T-helper 9 cell (primary cell): ENCODE results near the gene USPL1.
"Not testable (repeated sequence)": the region's sequence is repeated elsewhere in the genome, so short reads cannot be mapped to it uniquely, and the experiment has no call there.

ENCODE experiments used
- DNase-seq: peaks from one replicate; pipeline ENCODE4 v3.0.0-alpha.2; 2020
- total RNA-seq, 2 donors: gene quantifications; one replicate each; lab custom pipeline; 2026; lab: John Stamatoyannopoulos, UW

Gene USPL1
- 66.5 to 99.9 reads per million in 2 donors for total RNA-seq

DNA sequence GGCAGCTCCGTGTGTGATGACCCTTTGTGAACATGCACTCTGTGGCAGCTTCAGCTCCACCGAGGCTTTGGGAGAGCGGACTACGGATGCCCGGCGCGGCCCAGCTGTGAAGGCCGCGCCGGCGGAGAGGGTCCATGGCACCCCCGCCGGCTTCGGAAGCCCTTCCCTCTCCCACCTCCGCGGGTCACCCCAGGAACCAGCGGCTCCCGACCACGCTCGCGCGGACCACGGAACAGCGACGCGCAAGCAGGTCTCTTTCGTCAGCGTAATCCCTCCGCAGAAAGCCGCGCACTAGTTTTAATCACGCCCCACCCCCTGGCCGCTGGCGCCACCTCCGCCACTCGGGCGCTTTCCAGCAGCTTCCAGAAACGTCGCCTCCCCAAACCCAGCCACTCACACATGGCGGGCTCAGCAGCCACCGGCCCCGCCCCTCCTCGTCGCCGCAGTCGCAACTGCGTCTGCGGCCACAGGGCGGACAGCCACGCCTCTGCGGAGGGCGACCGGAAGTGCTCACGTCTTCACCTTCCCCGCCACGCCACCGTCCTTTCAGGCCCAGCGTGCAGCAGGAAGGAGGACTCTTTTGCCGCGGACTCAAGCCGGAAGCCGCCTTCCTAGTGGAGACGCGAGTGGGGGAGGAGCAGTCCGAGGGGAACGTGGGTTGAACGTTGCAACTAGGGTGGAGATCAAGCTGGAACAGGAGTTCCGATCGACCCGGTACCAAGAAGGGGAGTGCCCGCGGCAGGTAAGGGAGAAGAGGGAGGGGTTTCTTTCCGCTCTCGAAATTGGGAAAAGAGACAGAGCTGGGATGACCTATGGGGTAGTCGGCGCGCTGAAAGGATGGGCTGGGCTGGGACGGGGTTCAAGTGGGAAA is at the start of gene USPL1:
TSS of gene USPL1 (plus strand) at position 606 of the 871 bp plus-strand sequence. CDS start 3,221 bp downstream, outside the sequence.
- DNase-seq = peak; percentile 97

DNA sequence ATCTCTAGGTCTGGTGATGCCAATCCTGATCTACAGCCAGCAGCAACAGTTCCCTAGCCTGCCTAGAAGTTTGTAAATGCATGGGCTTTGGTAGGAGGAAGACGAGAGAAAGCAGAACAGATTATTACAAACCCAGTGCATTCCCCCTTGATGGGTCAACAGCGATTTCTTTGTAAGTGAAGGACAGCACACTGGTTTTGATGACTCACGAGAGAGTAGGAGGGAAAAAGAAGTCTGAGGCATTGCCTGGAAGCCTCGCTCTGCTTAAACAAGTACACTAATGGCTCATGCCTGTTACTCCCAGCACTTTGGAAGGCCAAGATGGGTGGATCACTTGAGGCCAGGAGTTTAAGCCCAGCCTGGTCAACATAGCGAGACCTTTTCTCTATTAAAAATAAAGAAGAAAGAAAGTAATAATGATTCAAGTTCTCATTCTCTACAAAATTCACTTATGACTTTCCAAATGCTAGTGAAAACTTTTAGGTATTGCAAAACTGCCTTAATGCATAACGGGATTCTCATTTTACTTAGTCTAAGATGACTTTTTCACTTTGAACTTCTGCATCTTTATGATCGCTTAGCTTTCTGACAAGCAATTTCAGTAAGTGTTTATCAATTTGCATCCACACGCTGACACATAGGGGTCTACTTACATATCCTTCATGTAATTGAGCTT is 47.7 kb upstream of the USPL1 start:
- DNase-seq = no peak

DNA sequence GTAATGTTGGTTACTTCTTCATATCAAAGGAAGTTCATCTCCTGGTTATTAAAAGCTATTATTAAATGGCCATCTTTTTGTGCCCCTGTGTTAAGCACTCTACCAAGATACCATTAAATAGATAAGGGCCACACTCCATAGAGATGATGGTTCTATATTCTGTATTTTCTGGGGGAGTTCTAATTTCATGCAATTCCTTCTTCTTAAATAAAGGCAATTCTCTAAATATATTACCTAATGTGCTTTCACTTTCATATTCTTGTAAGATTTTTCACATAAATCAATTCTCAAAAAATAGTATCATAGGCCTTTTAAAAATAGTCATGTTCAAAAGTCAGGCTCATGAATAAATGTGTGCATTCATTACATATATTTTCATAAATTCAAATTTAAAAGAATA is 47.0 kb upstream of the USPL1 start:
- DNase-seq = no peak

DNA sequence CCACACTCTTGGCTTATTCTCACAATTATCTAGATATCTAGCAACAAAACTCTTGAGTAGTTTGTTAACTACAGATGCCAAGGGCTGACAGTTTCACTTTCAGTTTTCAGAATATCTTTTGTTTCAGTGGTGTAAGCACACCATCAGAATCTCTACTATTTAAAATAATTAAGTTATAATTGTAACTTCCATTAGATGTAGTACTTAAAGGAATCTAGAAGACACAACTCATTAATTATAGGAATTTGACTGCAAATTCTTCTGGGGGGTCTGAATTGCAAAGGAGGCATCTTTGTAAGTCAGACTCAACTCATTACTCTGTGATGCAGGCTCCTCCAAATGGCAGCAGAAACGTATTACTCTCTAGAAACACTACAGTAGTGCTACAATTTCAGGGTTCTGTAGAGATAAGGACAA is 44.9 kb upstream of the USPL1 start:
- no peak for DNase-seq

- peak; percentile 44 for DNase-seq
These were observed 41.2 kb upstream of the USPL1 start for GRCh38 chr13:30576528-30576927.

DNA sequence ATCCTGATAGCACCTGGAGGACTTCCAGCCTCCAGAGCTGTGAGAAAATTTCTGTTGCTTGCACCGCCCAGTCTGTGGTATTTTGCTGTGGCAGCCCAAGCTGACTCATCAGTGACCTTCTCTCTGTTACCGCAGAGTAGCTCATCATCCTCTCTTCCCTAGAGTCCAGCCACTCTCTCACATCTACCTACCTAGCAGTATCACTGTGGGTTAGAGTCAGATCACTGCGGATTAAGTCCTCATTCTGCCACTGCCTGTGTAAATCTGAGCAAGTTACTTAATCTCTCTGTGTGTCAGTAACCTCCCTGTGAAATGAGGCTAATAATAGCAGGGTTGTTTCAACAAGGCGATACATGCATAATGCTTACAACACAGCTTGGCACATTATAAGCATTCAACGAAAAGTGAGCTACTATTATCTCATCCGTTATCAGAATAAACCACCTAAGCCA is 40.3 kb upstream of the USPL1 start:
- DNase-seq = peak; percentile 19

DNA sequence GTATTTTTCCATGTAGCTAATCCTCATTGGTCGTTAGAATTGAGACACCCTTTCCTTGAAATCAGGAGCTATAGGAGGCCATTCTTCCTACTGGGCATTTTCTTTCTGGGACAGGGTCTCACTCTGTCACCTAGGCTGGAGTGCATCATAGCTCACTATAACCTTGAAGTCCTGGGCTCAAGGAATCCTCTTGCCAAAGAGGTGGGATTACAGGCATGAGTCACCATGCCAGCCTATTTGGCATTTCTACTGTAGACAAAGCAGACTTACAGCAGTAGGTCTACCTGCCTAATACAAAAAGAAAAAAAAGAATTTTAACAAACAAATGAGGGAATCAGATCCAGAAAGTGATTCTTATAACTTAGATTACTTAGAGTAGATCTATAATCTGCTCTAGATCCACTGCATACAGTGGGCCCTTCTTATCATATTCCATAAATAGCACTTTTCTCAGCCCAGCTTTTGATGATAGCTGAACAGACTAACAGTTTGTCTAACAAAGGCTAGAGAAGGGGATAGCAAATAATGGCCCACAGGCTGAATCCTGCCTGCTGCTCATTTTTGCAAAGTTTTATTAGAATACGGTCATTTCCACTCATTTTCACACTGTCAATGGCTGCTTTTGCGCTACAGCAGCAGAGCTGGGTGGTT is 36.7 kb upstream of the USPL1 start:
- DNase-seq = no peak

GRCh38 chr13:30581582-30581981 is 36.1 kb upstream of the USPL1 start:
- no peak for DNase-seq

DNA sequence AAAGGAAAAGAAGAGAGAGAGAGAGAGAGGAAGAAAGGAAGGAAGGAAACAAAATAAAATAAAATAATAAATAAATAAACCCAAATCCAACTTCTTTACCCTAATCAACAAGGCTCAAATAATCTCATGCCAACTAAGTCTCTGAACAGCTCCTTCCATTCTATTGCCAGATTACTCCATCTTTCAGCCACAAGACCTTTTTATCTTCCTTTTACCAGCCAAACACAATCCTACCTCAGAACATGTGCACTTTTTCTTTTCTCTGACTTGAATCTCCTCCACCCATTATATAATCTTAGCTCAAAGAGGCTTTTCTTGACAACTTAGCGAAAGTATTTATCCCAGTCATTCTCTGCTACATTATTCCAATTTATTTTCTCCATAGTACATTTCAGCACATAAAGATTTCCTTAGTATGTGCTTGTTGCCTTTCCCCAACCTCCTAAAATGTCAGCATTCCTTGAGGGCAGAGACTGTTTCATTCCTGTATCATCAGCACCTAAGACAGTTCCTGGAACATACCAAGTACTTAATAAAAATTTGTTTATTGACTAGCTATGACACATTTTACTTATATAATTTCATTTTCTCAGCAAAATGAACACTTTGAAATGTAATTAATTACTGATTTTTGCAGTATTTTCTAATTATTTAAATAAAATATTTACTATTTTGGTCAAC is 33.5 kb upstream of the USPL1 start:
- DNase-seq = no peak

DNA sequence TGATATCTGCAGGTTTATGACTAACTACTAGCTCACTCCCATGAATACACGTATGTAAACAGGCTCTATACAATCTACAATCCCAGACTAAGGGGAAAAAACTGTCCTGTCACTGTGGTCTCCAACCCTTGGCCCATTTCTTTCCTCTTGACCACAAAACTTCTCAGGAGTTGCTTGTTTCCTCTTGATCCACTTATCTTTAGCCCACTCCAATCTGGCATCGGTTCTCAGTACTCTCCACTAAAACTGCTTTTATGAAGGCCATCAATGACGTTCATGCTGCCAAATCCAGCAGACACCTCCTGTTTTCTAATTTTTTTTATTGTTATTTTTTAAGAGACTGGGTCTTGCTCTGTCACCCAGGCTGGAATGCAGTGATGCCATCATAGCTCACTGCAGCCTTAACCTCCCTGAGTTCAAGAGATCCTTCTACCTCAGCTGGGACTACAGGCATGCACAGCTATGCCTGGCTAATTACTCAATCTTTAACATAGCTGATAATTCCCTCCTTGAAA is 31.9 kb upstream of the USPL1 start:
- DNase-seq = no peak

- DNase-seq = no peak
These were observed 30.5 kb upstream of the USPL1 start for GRCh38 chr13:30587231-30587630.

DNA sequence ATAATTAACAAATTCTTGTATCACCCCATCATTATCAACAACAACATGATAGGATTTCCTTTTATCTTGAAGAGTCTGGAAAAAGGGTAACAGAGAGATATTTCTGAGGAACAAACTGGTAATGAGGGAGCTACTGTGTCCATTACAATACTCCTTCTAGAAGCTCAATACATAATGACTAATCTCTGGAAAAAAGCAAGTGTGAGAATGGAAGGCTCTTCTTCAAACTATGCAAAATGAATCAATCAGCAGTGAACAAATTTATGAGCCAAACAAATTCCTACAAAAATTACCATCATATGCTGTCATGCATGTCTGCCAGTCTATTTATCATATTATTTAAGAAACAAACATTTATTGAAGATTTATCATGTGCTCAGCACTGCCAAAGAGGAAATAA is 30.0 kb upstream of the USPL1 start:
- DNase-seq = no peak

DNA sequence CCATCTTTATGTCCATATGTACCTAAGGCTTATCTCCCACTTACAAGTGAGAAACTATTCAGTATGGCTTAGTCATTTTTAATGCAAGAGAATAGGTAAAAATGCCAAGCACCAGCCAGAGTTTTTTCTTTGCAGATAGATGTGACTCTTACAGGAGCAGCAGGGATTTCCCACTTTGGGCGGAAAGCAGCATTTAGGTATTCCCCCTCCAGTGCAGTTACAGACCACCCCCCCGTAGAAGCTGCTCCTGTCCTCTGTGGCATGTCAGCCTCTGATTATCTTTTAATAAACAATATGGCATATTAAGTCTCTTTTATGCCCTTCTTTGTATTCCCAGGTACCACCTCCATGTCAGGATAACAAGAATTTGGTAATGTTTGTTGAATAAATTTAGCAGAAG is 24.7 kb upstream of the USPL1 start:
- no peak for DNase-seq

DNA sequence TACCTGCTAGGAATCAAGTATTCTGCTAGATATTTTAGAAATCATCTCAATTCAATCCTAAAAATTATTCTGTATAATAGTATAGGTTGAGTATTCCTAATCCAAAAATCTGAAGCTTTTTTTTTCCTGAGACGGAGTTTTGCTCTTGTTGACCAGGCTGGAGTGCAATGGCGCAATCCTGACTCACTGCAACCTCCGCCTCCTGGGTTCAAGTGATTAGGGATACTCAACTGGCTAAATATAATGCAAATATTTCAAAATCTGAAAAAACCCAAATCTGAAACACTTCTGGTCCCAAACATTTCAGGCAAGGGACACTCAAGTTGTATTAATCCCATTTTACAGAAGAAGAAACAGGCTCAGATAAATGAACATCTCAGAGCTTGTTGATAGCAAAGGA is 17.2 kb upstream of the USPL1 start:
- DNase-seq = no peak

- DNase-seq = no peak
These were observed 15.9 kb upstream of the USPL1 start for GRCh38 chr13:30601836-30602235.

DNA sequence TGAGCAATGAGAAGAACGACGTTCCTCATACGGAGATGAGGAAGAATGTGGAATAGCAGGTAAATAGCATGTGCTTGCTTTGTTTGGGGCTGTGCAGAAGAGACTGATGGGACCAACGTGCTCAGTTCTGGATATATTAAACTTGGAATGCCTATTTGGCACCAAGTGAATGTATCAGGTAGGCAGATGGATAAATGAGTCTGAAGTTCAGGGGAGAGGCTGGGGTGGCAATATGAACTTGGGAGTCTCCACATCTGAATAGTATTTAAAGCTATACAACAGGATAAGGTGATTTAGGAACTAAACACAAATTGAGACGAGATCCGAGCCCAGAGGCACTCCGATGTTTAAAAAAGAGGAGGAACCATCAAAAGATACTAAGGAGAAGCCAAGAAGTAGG is 12.7 kb upstream of the USPL1 start:
- DNase-seq = no peak

DNA sequence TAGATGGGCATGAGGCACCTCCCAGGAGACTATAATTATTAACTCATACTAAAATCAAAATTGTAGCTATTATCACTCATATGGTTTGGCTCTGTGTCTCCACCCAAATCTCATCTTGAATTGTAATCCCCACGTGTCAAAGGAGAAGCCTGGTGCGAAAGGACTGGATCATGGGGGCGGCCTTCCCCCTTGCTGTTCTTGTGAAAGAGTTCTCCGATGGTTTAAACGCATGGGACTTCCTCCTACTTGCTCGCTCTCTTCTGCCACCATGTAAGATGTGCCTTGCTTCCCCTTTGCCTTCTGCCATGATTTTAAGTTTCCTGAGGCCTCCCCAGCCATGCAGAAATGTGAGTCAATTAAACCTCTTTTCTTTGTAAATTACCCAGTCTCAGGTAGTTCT is 10.5 kb upstream of the USPL1 start:
- DNase-seq = not testable (repeated sequence)

DNA sequence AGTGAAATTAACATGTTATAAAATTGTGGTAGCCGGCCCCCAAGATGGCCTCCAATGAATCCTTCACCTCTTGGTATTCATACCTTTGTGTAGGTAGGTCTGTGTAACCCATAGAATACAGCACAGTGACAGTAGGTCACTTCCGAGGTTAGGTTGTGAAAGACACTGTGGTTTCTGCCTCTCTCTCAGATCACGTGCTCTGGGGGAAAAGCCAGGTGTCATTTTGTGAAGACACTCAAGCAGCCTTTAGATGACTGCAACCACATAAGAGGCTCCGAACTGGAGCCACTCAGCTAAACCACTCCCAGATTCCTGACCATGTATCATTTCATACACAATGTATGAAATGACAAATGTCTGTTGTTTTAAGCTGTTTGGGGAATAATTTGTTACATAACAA is 9.8 kb upstream of the USPL1 start:
- peak; percentile 44 for DNase-seq

GRCh38 chr13:30608364-30608763 is 9.4 kb upstream of the USPL1 start:
- no peak for DNase-seq

- DNase-seq = no peak
These were observed 7.4 kb upstream of the USPL1 start for GRCh38 chr13:30610311-30610710.

GRCh38 chr13:30615481-30615865 is 2.2 kb upstream of the USPL1 start:
- no peak for DNase-seq

GRCh38 chr13:30615866-30616541 is 1.7 kb upstream of the USPL1 start:
- DNase-seq = no peak
